ENCODE data around the gene MINDY3.

The MINDY3 gene

DNA sequence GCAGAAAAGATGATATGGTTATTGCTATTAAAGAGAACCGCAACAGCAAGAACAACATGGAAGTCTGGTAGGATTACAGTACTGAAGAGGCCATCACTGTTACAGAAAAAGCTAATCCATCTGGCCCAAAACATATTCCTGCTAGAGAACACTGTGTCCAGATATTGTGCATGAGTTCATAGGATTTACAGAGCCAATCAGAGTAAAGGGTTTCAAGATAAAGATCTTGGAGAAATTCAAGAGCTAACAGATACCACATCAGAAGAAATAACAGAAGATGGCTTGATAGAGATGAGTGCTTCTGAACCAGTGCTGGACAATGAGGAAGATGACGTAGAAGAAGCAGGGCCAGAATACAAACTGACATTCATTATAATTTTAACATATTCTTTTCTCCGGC lies 58.7 kb downstream of the MINDY3 start:
- no peak for TF ChIP-seq CTCF (conservative IDR thresholded peaks at IDR 0.05; ENCODE audit: control insufficient read depth, insufficient read depth, low read depth, low read length)
- H3K4me3 ChIP-seq (ENCODE audit: control insufficient read depth, low read depth, low read length): no peak overlapping the region
- DNase-seq (ENCODE audit: low read depth): no peak

GRCh38 chr10:15801147-15801546 lies 59.2 kb downstream of the MINDY3 start:
- H3K4me3 ChIP-seq (ENCODE audit: control insufficient read depth, low read depth, low read length): no peak overlapping the region
- DNase-seq (ENCODE audit: low read depth): no peak
- TF ChIP-seq CTCF (conservative IDR thresholded peaks at IDR 0.05; ENCODE audit: control insufficient read depth, insufficient read depth, low read depth, low read length): no peak

- no peak overlapping the region for H3K4me3 ChIP-seq (ENCODE audit: control insufficient read depth, low read depth, low read length)
- no peak for TF ChIP-seq CTCF (conservative IDR thresholded peaks at IDR 0.05; ENCODE audit: control insufficient read depth, insufficient read depth, low read depth, low read length)
- no peak for DNase-seq (ENCODE audit: low read depth)
Measured at GRCh38 chr10:15797346-15797745, 63.0 kb downstream of the MINDY3 start.

GRCh38 chr10:15796762-15797161 lies 63.5 kb downstream of the MINDY3 start:
- TF ChIP-seq CTCF (conservative IDR thresholded peaks at IDR 0.05; ENCODE audit: control insufficient read depth, insufficient read depth, low read depth, low read length): no peak
- no peak for DNase-seq (ENCODE audit: low read depth)
- no peak overlapping the region for H3K4me3 ChIP-seq (ENCODE audit: control insufficient read depth, low read depth, low read length)

DNA sequence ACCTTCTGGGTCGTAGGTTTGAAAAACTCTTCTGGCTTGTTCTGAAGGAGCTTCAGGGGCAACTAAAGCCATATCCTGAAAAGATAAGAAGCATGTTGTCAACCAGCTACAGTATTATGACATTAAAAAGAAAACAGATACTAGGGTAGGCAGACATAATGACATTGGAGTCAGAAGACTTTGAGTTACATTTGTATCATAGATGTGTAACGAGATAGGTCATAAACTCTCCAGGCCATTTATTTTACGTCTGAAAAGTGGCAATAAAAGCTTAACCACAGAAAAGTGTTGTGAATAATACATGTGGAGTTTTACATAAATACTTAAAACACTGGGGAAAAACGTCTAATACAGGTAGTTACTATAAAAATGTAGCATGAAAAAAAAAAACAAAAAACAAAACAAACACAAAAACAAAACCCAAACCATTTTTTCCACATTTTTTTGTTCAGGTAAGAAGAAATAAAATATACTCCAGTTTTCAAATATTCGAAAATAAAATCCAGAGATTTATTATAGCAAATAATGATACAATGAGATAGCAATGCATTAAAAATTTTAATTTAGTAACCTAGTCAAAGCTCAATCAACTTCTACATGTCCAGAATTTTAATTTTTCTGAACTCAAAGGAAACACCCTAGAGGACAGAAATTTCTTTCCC lies 64.1 kb downstream of the MINDY3 start:
- DNase-seq (ENCODE audit: low read depth): no peak
- no peak overlapping the region for H3K4me3 ChIP-seq (ENCODE audit: control insufficient read depth, low read depth, low read length)
- TF ChIP-seq CTCF (conservative IDR thresholded peaks at IDR 0.05; ENCODE audit: control insufficient read depth, insufficient read depth, low read depth, low read length): no peak

DNA sequence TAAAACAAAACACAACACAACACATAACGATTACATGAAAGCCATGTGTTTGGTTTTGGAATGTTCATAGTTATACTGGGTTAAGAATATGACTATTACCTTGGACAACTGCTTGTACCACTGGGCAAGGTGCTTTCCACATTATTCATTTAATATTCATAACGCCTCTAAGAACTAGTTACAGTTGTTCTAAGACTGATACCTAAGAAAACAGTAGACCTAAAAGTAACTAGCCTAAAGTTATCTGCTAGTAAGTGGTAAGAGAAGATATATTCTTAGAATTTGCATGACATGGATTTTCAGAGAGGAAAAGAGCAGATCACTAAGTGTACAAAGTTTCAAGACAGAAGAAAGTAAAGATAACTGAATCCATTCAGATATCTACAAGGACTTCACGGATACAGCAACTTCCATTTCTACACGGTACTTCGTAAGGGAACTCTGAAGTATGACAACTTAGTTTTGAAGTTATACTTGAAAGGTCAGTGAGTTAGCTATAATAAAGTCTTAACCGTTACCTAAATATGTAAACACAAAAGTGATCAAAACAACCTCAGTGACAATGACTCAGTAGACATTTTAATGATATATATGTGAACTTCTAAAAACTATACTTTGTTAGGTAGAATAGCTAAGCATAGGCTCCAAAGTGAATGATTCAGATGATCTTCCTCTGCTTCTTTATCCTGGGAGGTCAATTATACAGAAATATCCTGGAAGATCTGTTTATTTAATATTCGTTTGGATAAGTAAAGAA lies 65.1 kb downstream of the MINDY3 start:
- TF ChIP-seq CTCF (conservative IDR thresholded peaks at IDR 0.05; ENCODE audit: control insufficient read depth, insufficient read depth, low read depth, low read length): no peak
- no peak for DNase-seq (ENCODE audit: low read depth)
- H3K4me3 ChIP-seq (ENCODE audit: control insufficient read depth, low read depth, low read length): no peak overlapping the region
